ENCODE results near the gene CKAP2L.

CKAP2L gene

DNA sequence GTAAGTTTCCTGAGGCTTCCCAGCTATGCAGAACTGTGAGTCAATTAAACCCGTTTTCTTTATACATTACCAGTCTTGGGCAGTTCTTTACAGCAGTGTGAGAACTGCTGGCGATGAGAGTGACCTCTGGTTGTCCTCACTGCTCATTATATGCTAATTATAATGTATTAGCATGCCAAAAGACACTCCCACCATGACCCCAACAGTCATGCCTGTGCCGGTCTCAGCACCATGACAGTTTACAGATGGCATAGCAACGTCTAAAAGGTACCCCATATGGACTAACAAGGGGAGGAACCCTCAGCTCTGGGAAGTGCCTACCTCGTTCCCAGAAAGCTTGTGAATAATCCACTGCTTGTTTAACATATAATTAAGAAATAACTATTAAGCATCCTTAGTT lies 28.0 kb upstream of the CKAP2L start:
- FAIRE-seq (no peak), DNase-seq (ENCODE audit: insufficient read length, low spot score) (no peak)

DNA sequence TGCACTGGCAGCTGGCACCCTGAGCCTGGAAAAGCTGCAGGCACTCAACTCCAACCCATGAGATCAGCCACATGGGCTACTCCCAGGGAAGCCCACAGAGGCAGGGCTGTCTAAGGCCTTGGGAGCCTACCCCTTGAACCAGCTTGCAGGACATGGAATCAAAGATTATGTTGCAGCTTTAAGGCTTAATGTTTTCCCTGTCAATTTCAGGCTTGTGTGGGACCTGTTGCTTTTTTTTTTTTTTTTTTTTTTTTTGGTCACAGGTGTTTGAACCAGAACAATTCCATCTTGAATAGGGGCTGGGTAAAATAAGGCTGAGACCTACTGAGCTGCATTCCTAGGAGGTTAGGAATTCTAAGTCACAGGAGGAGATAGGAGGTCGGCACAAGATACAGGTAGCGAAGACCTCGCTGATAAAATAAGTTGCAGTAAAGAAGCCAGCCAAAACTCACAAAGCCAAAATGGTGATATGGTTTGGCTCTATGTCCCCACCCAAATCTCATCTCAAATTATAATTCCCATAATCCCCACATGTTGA lies 27.4 kb upstream of the CKAP2L start:
- DNase-seq (ENCODE audit: insufficient read length, low spot score) = no peak
- FAIRE-seq = no peak

DNA sequence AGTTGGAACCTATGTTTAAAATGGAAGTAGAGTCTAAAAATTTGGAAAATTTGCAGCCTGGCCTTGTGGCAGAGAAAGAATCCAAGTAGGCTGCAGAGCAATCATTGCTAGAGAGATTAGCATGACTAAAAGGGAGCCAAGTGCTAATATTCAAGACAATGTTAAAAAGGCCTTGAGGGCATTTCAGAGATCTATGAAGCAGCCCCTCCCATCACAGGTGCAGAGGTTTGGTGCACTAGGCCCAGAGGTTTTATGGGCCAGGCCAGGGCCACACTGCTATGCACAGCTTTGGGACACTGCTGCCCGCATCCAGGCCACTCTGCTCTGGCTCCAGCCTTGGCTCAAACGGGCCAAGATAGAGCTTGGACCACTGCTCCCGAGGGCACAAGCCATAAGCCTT lies 26.6 kb upstream of the CKAP2L start:
- FAIRE-seq (no peak), DNase-seq (ENCODE audit: insufficient read length, low spot score) (no peak)

DNA sequence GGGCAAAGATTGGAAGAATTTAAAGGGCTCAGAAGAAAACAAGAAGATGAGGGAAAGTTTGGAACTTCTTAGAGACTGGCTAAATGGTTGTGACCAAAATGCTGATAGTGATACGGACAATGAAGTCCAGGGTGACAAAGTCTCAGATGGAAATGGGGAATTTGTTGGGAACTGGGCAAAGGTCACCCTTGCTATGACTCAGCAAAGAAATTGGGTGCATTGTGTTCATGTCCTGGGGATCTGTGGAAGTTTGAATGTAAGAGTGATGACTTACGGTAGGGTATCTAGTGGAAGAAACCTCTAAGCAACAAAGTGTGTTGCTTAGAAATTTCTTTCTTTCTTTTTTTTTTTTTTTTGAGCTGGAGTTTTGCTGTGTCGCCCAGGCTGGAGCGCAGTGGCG lies 25.9 kb upstream of the CKAP2L start:
- DNase-seq (ENCODE audit: insufficient read length, low spot score) (no peak), FAIRE-seq (no peak)

DNA sequence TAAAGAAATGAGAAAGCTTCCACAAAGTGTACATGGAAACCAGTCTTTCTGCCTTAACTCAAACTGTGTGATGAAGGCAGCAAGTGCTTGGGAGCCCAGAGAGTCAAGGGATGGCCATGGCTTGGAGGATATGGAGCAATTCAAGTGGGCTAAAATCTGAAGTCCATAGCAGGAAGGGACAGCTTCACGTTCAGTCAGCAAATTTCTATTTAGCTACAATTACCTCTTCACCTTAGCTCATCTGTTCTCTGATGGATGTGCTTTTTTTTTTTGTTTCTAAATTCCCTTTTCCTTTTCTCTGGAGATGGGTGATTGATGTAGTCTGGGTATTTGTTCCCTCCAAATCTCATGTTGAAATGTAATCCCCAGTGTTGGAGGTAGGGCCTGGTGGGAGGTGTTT lies 24.8 kb upstream of the CKAP2L start:
- FAIRE-seq = no peak
- DNase-seq (ENCODE audit: insufficient read length, low spot score) = no peak

DNA sequence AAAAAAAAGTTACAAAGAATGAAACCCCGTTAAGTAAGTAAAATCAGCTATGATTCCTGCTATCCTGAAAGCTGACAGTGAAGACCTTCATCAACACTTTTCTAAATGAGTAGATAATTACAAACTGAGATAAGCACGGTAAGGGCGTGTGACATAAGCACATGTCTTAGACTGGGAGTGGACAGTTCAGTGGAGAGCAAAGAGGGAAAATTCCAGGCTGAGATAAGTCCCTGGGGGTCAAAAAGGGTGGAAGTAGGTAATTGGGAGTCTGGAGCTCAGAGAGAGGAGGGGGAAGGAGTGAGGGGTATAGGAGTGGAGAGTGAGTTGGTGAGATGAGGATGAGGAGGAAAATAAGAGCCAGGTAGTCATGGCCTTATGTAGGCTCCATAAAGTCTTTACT lies 24.2 kb upstream of the CKAP2L start:
- no peak for FAIRE-seq
- no peak for DNase-seq (ENCODE audit: insufficient read length, low spot score)

DNA sequence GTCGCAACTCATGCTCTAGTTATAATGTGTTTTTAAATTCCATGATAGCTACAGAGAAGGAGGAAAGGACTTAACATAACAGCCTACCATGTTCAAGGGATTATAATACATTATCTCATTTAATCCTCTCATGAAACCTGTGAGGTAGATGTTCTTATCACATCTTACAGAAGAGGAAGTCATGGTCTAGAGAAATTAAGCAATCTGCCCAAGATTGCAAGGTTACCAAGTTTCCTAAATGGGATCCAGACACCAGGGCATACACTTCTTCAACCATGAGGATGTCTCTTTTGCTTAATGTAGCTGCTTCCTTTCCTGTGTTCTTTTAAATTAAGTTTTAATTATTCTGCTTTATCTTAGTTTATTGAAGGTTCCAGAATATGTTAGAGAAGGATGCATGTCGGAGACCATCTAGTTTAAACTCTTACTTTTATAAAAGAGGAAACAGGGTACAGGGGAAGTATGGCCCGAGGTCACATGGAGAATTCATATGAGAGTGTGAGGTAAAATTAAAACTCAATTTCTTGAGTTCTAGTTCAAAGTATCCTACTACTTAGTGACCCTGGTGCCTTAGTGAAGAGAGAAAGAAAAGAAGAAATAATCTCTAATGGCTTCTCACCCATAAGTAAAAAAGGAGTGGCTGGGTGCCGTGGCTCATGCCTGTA lies 23.5 kb upstream of the CKAP2L start:
- DNase-seq (ENCODE audit: insufficient read length, low spot score) (no peak), FAIRE-seq (no peak)

DNA sequence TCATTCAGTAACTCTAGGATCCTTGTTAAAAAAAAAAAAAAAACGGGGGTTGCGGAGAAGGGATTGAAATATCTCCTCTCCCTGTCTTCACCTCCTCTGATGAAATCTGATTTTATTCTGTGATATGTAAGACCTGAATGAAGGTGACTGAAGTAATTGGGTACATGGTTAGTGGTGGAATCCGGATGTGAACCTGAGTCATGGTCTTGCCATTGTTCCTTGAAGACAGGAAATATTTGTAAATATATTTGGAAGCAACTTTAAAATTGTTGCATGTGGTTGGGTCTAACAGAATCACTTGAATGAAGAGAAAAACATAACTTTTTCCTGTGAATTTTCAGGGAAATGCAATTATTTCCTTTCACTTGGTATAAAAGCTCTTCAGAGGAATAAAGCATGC lies 22.9 kb upstream of the CKAP2L start:
- no peak for FAIRE-seq
- DNase-seq (ENCODE audit: insufficient read length, low spot score) = no peak

DNA sequence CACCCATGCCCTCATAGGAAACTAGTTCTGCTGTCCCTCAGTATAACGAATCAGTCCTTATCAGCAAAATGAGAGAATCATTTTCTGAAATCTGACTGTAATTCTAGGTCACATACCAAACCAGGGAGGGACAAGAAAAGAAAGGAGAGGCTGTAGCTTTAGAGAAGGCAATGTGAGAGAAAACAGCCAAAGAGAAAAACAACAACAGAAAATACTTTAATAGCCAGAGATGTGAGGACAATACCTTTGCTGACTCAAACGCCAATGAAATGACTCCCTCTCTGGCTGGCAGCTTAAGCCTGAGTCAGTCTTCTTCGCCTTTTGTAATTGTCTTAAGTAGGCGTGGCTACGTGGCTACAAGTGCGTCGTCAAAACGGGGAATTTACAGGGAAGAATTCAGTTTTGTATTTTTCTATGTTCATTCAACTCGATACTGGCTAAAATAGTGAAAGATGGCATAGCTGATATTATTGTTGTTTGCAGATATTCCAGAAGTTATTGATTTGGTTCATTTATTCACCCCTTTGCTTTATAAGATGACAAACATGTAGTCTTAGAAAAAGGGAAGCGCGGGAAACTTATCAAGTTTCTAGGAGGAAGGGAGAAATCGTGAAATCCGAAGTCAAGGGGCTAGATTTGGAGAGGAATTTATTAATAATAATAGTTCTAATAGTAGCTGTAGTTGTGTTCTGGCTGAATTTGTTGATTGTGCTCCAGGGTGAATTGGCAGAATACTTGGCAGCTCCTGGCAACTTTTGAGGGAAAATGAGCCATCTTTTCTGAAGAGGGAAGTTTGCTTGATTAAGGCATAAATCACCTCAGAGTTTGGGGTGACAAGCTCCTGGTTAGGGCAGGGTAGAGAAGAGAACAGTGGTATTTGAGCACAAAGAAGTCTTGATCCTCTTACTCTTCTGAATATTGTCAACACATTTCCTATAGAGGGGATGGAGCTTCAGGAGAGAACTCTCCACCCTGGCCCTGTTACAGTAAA lies 20.1 kb upstream of the CKAP2L start, which contains the start of gene IL1A:
Gene IL1A (minus strand): TSS at position 295 of the 991 bp plus-strand sequence. CDS start 723 bp downstream, outside the sequence.
- DNase-seq (ENCODE audit: insufficient read length, low spot score) = no peak
- FAIRE-seq = no peak

DNA sequence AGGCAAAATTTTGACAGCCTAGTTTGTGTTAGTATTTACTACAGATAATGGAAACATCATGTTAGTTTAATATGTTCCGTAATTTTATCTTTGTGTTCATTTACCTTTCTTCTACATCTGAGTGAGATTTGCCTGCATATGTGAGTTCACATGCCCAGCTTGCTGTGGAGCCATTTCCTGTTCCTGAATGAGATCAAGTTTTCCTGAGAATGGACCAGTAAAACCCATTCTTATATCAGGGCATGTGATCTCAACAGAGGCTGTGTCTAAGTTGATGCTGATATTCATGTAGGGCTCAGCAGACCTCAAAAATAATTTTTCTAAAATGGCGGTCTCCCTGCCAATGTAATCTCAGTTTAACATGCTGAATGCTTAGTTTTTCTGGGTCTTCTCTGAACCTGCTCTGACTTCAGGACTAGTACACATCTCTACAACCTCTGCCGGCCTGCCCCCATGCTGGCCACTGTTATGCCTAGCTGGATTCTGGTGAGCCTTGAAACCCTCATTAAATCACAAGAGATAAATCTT lies 18.8 kb upstream of the CKAP2L start:
- FAIRE-seq (no peak), DNase-seq (ENCODE audit: insufficient read length, low spot score) (no peak)

DNA sequence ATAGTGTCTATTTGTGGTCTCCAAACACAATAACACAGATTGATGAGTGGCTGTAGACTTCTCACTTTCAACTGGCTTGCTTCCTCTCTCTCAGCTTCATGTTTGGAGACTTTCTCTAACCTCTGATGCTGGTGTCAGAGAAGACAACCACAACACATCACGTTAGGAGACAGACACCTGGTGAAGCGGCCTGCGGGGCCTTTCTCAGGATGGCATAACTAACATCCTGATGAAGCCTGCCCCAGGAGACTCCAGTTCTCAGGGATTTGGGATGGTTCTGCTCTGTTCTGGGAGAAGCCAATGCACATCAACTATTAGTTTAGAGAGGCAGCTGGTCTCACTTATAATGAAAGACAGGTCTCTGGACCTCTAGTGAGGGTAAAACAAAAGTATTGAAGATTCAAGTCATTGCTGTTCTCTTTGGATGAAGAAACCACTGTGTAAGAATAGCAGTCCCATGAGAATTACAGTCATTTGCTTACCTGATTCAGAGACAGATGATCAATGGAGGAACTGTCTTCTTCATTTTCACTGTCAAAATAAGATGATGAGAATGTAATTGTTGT lies 17.9 kb upstream of the CKAP2L start:
- no peak for FAIRE-seq
- no peak for DNase-seq (ENCODE audit: insufficient read length, low spot score)

DNA sequence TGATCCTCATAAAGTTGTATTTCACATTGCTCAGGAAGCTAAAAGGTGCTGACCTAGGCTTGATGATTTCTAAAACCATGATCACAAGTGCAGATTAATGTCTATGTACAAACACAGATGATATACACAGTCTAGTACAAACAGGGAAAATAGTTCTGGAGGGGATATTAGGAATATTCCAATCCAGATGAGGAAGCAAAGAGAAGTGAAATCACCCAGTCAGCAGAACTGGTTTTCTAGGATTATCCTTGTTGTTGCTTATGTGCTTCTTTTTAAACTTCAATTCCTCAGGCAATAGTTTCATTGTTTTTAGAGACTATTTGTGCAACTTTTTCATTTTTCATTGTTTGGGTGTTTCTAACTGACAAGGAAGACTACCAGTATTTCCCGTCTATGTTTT lies 15.2 kb upstream of the CKAP2L start:
- FAIRE-seq (no peak), DNase-seq (ENCODE audit: insufficient read length, low spot score) (no peak)

DNA sequence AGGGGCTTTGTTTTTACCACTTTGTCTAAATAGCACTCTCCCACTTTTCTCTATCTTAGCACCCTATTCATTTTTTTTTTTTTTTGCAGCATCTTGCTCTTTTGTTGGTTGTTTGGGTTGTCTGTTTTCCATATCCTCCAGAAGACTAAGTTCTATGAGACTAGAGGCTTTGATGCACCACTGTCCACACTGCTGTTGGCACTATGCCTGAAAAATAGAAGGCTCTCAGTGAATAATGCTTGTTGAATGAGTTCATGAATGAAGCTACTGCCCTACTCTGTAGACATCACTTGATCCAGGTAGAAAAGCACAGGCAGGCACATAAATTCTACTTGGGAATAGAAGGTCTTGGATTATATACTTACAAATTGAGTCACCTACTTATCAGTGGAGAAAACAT lies 12.6 kb upstream of the CKAP2L start:
- DNase-seq (ENCODE audit: insufficient read length, low spot score) (no peak), FAIRE-seq (no peak)

DNA sequence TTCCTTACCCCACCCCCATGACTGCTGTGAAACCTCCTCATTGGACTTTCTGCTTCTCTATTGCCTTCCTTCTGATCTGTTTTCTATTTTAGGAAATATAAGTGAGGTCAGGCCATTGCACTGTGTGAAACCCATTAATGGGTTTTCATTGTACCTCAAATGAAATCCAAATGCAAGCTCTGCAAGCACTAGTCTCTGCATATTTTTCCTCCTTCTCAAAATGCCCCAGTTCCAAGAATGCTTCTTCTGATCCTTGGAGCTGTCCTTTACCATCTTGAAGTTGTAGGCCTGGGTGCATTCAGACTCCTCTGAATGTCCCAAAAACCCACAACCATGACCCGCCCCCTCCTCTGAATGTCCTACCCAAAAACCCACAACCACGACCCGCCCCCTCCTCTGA lies 11.7 kb upstream of the CKAP2L start:
- FAIRE-seq (no peak), DNase-seq (ENCODE audit: insufficient read length, low spot score) (no peak)

DNA sequence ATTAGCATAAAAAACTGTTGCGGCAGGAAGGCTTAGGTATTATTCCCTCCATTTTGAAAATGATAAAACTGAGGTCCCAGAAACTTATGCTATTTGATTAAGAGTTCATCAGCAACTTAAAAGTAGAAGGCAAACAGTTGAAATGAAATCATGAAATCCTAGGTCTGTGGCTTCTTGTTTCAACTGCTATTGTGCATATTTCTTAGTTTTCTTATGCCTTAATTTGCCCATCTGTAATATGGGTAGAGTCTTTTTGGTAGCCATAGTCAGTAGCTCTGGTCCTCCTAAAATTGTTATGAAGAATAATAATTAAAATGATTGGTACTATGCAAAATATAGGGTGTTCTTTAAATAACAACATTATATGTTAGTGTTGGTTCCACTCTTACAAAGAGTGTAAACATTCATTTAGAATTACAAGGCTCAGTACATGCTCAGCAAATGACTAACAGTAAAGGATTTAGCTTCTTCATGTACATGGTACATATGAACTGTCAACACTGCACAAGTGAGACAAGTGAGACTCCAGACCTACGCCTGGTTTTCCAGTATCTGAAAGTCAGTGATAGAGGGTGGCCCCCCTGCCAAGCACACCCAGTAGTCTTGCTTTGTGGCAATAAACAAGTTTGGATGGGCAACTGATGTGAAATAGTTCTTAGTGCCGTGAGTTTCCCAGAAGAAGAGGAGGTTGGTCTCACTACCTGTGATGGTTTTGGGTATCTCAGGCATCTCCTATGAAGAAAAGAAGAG lies 10.3 kb upstream of the CKAP2L start:
- FAIRE-seq = peak; percentile 40
- DNase-seq (ENCODE audit: insufficient read length, low spot score) = no peak

DNA sequence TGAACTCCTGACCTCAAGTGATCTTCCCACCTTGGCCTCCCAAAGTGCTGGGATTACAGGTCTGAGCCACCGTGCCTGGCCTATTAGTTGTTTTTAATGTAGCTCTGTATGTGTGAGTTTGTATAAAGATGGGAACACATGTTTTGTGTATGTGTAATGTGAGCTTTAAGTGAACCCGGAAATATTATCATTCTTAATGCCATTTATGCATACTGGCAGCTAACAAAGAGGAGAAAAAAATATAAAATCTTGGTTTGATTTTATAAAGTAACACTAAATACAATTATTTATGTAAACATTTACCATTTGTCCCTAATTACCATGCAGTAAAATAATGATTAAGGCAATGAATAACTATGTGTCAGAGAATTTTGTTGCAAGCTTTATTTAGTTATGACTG lies 9.1 kb upstream of the CKAP2L start:
- FAIRE-seq (no peak), DNase-seq (ENCODE audit: insufficient read length, low spot score) (no peak)

DNA sequence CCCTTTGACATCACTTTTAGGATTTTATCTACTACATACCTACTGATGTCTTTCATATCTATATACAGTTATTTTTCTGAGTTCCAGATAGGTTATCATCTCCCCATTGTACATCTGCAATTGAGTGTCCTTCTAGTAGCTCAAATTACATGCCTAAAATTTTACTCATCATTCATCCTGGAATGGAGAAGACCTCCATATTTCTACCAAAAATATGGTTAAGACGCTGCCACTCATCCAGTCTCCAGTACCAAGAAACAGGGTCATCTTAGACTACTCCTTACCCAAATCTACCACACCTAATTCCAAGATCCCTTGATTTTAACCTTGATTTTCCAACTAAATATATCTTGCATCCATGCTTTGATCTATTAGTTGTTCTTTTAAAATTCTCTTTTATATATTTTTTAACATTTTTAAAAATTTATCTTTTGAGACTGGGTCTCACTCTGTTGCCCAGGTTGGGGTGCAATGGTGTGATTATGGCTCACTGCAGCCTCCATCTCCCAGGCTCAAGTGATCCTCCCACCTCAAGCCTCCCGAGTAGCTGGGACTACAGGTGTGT lies 8.6 kb upstream of the CKAP2L start:
- no peak for DNase-seq (ENCODE audit: insufficient read length, low spot score)
- no peak for FAIRE-seq

DNA sequence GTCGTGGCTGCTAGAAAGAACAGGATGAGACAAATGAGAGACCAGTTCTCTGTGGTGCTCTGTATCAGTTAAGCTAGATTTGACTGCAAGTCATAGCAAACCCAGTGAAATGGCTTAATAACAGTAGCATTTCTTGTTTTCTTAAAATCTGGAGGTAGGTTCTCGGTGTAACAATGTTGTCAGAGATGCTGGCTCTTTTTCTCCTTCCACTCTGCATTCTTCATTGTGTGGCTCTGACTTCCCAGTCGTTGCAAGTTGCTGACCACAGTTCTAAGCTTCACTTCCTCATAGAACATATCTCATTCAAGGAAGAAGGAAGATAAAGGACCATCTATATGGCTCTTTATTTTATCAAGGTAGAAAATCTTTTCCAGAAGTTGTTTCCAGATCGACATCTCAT lies 7.9 kb upstream of the CKAP2L start:
- FAIRE-seq (no peak), DNase-seq (ENCODE audit: insufficient read length, low spot score) (no peak)

DNA sequence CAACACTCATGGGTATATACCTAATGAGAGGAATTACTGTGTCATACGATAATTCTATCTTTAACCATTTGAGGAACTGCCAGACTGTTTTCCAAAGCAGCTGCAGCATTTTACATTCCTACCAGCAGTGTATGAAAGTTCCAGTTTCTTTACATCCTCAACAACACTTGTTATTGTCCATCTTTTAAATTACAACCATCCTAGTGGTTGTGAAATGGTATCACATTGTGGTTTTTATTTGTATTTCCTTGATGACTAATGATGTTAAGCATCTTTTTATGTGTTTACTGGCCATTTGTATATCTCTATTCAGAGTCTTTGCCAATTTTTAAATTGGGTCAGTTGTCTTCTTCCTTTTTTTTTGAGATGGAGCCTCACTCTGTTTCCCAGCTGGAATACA lies 4.0 kb upstream of the CKAP2L start:
- FAIRE-seq (no peak), DNase-seq (ENCODE audit: insufficient read length, low spot score) (no peak)

DNA sequence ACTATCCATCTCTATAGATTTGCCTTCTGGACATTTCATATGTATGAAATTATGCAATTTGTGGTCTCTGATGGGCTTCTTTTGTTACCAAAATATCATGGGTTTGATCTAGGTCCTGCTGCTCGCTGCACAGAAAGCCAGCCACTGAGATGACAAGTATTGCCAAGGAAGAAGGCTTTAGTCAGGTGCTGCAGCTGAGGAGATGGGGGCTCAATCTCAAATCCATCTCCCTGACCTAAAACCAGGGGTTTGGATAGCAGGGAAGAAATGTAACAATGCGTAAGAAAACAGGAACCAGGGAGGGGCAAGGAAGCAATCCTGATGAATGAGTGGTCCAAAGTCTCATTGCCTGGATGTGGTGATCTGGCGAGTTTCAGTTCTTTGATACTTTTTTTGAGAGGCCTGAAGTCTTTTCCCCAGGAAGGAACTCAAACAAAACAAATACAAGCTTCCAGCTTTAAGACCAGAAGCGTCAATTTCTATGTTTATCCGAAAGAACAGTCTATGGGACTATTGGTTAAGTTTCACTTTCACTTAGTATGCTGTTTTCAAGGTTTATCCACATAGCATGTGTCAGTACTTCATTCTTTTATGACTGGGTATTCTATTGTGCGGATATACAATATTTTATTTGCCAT lies 3.4 kb upstream of the CKAP2L start:
- DNase-seq (ENCODE audit: insufficient read length, low spot score) = no peak
- FAIRE-seq = no peak

Measured in HTR-8/SVneo (cell line).